ENCODE measurements around the gene PLRG1.

The PLRG1 gene

GRCh38 chr4:154507156-154507555 is 43.0 kb downstream of the PLRG1 start:
- TF ChIP-seq CTCF (IDR thresholded peaks at IDR 0.05): no peak

DNA sequence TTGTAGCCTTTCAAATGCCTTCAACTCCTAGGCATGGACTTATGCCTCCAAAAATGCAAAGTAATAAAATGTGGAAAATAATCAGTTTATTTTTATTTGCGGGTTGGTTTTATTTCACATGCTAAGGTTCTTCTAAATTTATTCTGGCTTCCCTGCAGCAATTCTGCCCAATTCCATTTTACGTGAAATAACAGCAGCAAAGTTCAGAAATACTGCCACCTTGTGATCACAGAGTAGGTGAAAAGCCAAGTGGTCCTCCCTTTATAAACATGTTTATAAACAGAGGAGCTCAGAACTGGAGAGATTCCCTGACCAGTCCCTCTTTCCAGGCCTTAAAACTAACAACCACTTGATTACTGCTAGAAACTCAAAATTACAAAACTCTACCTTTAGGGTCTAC is 43.9 kb downstream of the PLRG1 start:
- TF ChIP-seq CTCF (IDR thresholded peaks at IDR 0.05): peak; percentile 55

GRCh38 chr4:154503598-154503997 is 46.6 kb downstream of the PLRG1 start:
- peak; percentile 44; the same call in 1 of the 2 replicates for TF ChIP-seq CTCF (IDR thresholded peaks at IDR 0.05)

DNA sequence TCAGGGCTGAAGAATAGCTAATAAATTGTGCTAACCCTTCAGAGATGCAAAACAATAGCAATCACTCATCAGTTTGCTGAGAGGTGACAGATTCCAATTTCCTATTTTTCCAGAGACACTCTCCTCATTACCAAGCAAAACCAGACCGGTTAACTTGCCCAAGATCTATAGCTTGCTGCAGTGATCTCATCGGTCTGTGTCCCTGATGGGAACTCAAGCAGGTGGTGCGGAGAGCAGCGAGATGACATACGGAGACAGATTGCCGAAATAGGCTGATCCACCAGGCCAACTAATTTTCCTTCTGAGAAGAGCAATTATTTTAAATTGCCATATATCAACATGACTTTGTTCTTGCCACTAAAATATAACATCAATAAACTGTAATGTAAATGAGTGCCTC is 48.1 kb downstream of the PLRG1 start:
- TF ChIP-seq CTCF (IDR thresholded peaks at IDR 0.05): no peak

DNA sequence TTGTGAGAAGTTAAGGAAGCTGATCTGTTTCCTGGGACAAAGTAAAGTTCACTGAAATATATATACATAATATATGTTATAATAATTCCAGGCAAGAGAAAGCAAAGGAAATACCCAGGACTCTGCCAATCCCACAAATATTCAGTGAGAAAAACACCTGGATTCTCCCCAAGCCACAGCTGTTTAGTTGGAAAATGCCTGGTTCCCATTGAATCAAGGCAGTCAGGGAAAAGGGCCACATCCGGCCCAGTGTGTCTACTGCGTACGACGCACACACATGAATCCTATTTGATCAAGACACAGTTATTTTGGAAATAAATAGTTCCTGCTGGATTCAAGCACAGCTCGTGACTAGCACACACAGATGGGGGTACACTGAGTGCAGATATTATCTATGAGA is 52.3 kb downstream of the PLRG1 start:
- TF ChIP-seq CTCF (IDR thresholded peaks at IDR 0.05): no peak

- no peak for TF ChIP-seq CTCF (IDR thresholded peaks at IDR 0.05)
Measured at GRCh38 chr4:154495867-154496266, 54.3 kb downstream of the PLRG1 start.

DNA sequence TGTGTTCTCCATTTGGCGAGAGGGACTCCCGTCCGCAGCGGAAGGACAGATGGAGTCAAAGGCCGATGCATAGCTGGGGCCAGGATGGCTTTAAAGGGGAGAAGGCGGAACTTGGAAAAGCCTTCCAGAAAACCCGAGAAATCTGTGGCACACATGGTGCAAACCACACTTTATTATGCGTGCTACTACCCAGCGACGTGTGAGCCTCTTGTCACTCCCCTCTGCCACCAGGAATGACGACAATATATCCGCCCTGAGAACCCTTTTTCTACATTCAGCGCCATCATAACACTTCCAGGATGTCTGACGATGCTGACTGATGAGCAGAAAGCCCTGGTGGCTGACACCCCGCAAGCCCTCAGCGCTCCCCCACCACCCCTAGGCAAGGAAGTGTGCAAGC is 57.9 kb downstream of the PLRG1 start:
- TF ChIP-seq CTCF (IDR thresholded peaks at IDR 0.05): no peak

All from LNCAP (cell line).